Fibroblast of the conjunctiva (primary cell): Measurements from ENCODE around the gene ACADSB.

Source experiments
- DNase-seq: peaks from one replicate; pipeline ENCODE4 v3.0.0-alpha.2; 2010; ENCODE audit warnings: low read depth

Gene ACADSB

GRCh38 chr10:123008355-123009104, at the start of gene ACADSB, which contains the start of gene IKZF5:
Gene ACADSB (plus strand): TSS chr10:123009006. CDS start chr10:123009030, 24 bp downstream.
Gene IKZF5 (minus strand): TSS chr10:123008795. CDS start chr10:122998625, 10,170 bp downstream.
- DNase-seq, result peak; percentile 96

DNA sequence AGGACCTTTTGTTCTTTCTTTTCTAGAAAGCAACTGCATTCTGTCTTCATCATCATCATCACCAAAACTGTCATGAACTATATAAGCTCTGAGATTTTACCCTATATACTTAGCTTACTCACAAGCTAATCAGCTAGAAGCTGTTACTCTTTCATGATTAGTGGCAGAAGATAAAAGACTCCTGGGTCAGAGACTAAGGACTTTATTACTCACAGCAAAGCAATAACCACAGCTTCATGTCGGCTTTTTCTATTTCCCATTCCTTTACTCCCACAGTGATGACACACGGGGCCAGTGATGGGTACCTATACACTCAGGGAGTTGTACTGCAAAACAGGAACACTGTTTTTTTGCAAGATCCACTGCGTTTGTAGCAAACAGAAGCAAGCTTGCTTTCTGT, 46.4 kb upstream of the ACADSB start:
- DNase-seq, result no peak

GRCh38 chr10:122966879-122967278, 41.9 kb upstream of the ACADSB start:
- DNase-seq, result no peak

DNA sequence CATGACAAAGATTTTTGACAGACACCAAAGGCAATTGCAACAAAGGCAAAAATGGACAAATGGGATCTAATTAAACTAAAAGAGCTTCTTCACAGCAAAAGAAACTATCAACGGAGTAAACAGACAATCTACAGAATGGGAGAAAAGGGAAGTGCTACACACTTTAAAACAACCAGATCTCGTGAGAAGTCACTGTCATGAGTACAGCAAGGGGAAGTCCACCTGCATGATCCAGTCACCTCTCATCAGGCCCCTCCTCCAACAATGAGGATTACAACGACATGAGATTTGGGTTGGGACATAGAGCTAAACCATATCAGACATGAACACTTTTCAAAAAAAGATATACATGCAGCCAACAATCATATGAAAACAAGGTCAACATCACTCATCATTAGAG, 40.1 kb upstream of the ACADSB start:
- no peak for DNase-seq

GRCh38 chr10:122974023-122974422, 34.8 kb upstream of the ACADSB start:
- no peak for DNase-seq

GRCh38 chr10:122974543-122975064, 34.2 kb upstream of the ACADSB start:
- DNase-seq, result no peak

DNA sequence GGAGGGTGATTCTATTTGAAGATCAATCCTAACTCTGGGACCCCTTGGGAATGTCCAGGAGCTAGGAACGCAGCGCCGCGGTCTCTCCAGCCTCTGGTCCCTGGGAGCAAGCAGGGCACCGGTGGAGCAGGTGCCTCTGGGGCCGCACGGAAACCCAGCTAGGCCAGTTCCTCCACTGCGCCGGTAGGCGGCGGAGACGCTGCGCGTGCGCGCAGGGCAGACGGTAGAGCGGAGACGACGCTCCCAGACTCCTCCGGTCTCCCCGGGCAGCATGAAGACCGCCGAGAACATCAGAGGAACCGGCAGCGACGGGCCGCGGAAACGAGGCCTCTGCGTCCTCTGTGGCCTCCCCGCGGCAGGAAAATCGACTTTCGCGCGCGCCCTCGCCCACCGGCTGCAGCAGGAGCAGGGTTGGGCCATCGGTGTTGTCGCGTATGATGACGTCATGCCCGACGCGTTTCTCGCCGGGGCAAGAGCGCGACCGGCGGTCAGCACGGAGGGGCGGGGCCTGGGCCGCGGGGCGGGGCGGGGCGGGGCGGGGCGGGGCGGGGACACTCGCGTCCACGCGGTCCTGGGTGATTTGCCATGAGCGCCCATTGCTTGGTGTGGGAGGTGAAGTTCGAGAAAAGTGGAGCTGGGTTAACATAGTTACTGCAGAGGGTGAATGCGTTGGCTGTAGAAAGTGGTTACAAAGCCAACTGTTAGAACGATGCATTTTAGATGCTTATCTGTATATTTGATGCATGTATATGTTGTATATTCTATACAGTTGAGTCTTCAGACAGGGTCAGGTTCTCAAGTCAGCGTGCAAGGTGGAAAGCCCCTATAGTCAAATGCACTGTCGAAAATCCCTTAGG, 28.4 kb upstream of the ACADSB start, which contains the start of gene PSTK:
TSS of gene PSTK (plus strand) at position 193 of the 857 bp plus-strand sequence. CDS start at position 272, 79 bp downstream.
- DNase-seq, result peak; percentile 82

DNA sequence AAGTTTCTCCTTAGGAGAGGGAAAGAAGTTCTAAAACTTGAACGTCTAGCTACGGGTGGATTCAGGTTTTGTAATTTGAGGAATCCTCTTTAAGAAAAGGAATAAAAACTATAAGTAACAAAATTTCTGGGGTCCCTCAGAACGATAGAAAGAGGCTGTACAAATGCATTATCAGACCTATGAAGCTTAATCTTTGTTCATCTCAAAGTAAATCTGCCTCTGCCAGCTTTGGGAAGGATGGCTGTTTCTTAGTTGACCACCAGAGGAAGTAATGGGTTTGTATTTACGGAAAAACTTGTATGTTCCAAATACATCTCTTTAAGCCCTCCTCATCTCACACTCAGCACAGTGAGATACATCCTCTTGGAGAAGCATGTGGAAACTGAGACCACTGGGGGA, 27.7 kb upstream of the ACADSB start:
- DNase-seq, result peak; percentile 50

DNA sequence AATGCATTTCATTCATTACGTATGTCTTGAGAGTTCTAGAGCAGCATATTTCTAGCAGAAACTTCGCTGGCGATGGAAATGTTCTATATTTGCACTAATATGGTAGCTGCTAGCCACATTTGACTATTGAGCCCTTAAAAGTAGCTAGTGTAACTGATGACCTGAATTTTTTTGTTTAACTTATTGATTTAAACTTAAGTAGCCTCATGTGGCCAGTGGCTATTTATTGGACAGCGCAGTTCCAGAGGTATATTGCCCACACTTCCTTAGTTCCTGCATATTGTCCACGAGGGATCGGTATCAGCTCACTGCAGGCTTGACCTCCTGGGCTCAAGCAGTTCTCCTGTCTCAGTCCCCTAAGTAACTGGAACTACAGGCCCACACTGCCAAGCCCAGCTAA, 24.9 kb upstream of the ACADSB start:
- no peak for DNase-seq

DNA sequence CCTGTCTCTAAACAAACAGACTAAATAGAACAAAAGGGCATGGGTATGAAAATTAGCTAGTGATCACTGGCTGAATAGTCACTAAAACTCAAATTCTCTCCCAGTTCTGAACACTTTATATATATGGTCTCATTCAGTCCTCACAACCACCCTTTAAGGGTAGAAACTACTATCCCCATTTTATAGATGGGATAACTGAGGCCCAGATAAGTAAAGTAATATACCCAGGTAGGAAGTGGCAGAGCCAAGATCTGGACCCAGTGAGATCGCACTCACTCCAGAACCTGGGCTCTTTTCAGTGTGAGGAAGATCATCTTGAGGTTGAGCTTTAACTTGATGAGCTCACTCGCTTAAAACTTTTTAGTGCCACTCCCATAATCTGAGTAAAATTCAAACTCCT, 24.1 kb upstream of the ACADSB start:
- DNase-seq, result no peak

DNA sequence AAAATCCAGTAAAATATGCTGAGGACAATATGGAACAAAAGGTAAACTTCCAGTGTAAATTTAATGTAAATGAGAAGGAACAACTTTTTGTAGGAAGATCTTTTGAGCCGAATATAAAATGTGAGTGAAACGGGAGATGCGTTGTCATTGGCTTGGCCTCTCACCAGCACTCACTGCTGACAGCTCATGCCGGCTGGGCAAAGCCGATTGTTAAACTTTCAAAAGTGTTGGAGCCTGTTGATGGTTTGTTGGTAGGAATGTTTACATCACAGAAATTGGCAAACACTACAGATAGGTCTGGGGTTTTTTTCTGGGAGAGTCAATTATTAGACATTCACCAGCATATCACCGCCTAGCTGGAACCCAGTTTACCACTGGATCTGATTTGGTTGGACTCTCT, 22.5 kb upstream of the ACADSB start:
- no peak for DNase-seq

- no peak for DNase-seq
These were observed 20.3 kb upstream of the ACADSB start for GRCh38 chr10:122988501-122988900.

- DNase-seq, result no peak
These were observed 18.5 kb upstream of the ACADSB start for GRCh38 chr10:122990278-122990677.

DNA sequence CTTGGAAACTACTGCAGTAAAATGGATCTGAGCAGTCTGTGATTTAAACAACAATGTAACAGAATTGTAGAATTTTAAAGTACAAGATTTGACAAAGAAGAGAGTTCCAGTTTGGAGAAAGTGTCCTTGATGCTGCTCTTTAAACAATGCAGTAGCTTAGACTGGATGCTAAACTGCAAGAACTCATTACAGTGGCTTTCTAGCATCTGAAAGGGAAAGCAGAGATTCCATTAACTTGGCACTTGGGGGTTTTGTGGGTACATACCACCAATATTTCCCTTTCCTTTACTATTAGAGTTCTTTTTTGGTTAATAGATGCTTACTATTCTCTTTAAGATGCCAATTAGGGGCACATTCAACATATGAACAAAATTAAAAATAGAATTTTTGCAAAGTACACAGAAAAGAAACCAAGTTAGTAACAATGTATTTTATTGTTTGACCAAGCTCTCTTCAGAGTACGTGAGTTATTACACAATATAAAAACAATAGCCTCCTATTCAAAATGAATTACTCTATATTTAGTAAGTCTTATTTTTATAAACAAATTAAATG, 16.7 kb upstream of the ACADSB start:
- DNase-seq, result no peak

- no peak for DNase-seq
These were observed 14.9 kb upstream of the ACADSB start for GRCh38 chr10:122993797-122994336.

DNA sequence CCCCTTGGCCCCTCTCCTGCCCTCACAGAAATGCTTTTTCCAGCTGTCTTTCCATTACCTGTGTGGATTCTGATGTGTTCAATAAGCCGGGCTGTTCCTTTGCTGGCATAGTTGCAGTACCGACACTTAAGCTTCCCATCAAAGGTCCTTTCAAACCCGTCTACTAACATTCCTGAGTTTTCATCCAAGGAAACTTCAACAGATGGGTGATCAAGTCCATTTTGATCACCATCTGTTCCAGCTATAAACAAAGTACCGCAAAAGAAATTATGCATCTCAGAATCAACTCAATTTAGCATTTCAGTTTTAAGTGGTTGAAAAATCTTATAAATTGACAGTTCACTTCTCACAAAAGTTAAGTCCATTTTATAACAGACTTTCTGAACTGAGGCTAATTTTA, 12.9 kb upstream of the ACADSB start:
- no peak for DNase-seq

GRCh38 chr10:122997864-122998263, 10.9 kb upstream of the ACADSB start:
- DNase-seq, result no peak

GRCh38 chr10:122998360-122998917, 10.4 kb upstream of the ACADSB start:
- no peak for DNase-seq

- no peak for DNase-seq
These were observed 9.9 kb upstream of the ACADSB start for GRCh38 chr10:122998934-122999333.

GRCh38 chr10:122999347-122999746, 9.5 kb upstream of the ACADSB start:
- no peak for DNase-seq

DNA sequence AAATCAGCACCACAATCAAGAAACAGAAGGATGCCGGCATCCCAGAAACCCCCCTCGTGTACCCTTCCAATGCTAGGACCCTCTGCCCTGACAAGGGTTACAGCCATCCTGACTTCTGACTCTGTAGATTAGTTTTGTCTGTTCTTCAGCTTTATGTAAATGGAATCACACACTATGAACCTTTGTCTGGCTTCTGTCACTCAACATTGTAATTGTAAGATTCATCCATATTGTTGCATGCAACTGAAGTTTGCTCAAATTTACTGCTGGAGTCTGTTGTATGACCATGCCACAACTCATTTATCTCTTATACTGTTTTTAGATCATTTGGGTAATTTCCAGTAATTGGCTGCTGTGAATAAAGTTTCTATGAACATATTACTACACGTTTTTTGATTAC, 8.7 kb upstream of the ACADSB start:
- DNase-seq, result no peak

GRCh38 chr10:123001370-123001769, 7.4 kb upstream of the ACADSB start:
- DNase-seq, result no peak
